Kidney (tissue), 14 donors: Measurements from ENCODE around the gene MAD1L1. TPM values are rescaled to one million over a fixed set of nuclear protein-coding genes. Genes with fewer than 3 reads are reported as not detected.
"Not testable (repeated sequence)": the region's sequence is repeated elsewhere in the genome, so short reads cannot be mapped to it uniquely, and the experiment has no call there.

ENCODE experiments used
- DNase-seq, 5 donors: peaks; one replicate each; pipeline ENCODE4 v3.0.0-alpha.2; 2013 to 2020
- FAIRE-seq: peaks from 2 replicates; lab custom pipeline; 2012; peaks lifted over from hg19 to GRCh38; lab: Jason Lieb, UNC
- H3K27ac ChIP-seq, 2 donors: one replicate each; pipeline ENCODE4 v1.7.0; 2013; ENCODE audit warnings: low read depth in 2 of 2, low read length in 2 of 2, inconsistent platforms in 1 of 2
- H3K27me3 ChIP-seq: one replicate; pipeline ENCODE4 v1.7.1; 2013; ENCODE audit warnings: low read length, inconsistent platforms; ENCODE audit not compliant: control insufficient read depth, insufficient read depth
- H3K36me3 ChIP-seq, 3 donors: one replicate each; pipeline versions ENCODE4 v1.7.0 to v1.7.1; 2013; ENCODE audit warnings: low read length in 3 of 3, control low read depth in 1 of 3, inconsistent platforms in 1 of 3; ENCODE audit not compliant: insufficient read depth in 3 of 3, control insufficient read depth in 2 of 3
- H3K4me1 ChIP-seq, 3 donors: one replicate each; pipeline versions ENCODE4 v1.7.0 to v1.7.1; 2013; ENCODE audit warnings: low read length in 3 of 3, inconsistent platforms in 1 of 3, low read depth in 1 of 3; ENCODE audit not compliant: control insufficient read depth in 2 of 3, insufficient read depth in 2 of 3
- H3K4me3 ChIP-seq, 3 donors: one replicate each; pipeline versions ENCODE4 v1.7.0 to v1.8.1; 2013; ENCODE audit warnings: low read length in 3 of 3, control low read depth in 1 of 3, inconsistent platforms in 1 of 3
- H3K9ac ChIP-seq, 3 donors: one replicate each; pipeline versions ENCODE4 v1.7.0 to v1.7.1; 2013; ENCODE audit warnings: low read length in 3 of 3, control low read depth in 1 of 3, inconsistent platforms in 1 of 3
- H3K9me3 ChIP-seq, 3 donors: one replicate each; pipeline versions ENCODE4 v1.7.0 to v1.7.1; 2013; ENCODE audit warnings: low read length in 3 of 3, control low read depth in 1 of 3, inconsistent platforms in 1 of 3; ENCODE audit not compliant: control insufficient read depth in 2 of 3, insufficient read depth in 1 of 3
- intact Hi-C: fragments of 100-400 bp; cut with DNase I; formaldehyde crosslinking; loops from one replicate; pipeline ENCODE4 v1.11.1; 2022
- polyA plus RNA-seq: library from polyadenylated mRNA; stranded (reverse); fragments of 350-450 nt; fragmentation: Illumina TruSeq; extraction: RNeasy Lipid Tissue Mini Kit (QIAGEN cat#74804); gene quantifications from one replicate; pipeline ENCODE4 v1.2.3, GENCODE V29; 2014; ENCODE audit warnings: low read depth, low replicate concordance; ENCODE audit not compliant: insufficient read depth
- total RNA-seq: library from RNA; stranded (reverse); fragmentation: NEBNext Ultra II Directional; extraction: Animal tissue kit (Norgen Biotek cat#: 25700); gene quantifications from one replicate; pipeline ENCODE4 v1.2.1, GENCODE V29; 2021
- TF ChIP-seq, protein P1 (sequence below): IDR thresholded peaks from 3 replicates; pipeline ENCODE4 v1.5.1; 2012; ENCODE audit warnings: mild to moderate bottlenecking, moderate library complexity, borderline replicate concordance; ENCODE audit not compliant: insufficient read depth; ENCODE audit errors: extremely low read depth
- donor health status: control.
- donor health status: control.
- donor health status: control.
- donor health status: control.
- donor health status: control.
- donor health status: DM: yes; HTN: yes; CAD: no.
- donor health status: Normal renal cell carcinoma (clear cell type).

The MAD1L1 gene
- total and polyA plus RNA-seq, 2 donors from 2014 or later, result 33.2 to 45.2 TPM

DNA sequence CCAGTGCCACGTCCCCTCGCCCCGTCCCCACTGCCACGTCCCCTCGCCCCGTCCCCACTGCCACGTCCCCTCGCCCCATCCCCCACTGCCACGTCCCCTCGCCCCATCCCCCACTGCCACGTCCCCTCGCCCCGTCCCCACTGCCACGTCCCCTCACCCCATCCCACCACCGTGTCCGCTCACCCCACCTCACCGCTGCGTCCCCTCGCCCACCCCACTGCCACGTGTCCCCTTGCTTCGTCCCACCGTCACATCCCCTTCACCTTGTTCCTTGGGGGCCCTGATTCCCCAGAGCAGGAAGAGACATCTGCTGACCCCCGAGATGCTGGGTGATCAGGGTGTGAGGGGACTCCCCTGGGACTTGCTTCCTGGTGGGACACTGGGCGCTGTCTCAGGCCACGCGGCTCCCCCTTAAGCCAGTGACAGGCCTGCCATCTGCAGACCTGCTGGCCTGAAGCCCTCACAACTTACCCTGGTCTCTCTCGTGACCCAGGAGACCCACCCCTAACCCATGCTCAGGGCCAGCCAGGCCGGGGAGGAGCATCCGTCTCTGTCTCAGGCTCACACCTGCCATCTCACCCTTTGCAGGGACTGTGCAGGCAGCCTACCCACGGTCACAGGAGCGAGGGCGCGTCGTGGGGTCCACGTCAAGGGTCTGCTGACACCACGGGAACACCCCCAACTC, 302.2 kb downstream of the MAD1L1 start:
- FAIRE-seq (no peak), DNase-seq (no peak)
- intact Hi-C loops, result no loop called here

DNA sequence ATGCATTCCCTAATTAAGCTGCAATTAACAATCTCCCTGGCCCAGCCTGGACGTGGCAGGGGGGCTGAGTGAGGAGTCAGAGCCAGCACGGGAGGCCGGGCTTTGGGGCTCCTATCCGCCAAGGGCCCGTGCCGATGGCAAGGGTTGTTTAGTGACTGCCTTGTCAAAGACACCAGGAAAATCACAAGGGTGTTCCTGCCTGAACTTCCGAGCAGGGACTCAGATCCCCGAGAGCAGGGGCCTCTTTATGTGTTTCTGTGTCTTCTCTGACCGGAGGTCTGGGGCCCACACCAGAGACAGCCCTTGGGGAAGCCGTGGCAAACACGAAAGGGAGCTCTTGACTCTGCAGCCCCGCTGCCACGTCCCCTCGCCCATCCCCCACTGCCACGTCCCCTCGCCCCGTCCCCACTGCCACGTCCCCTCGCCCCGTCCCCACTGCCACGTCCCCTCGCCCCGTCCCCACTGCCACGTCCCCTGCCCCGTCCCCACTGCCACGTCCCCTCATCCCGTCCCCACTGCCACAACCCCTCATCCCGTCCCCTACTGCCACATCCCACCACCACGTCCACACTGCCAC, 303.3 kb downstream of the MAD1L1 start:
- H3K4me3 ChIP-seq, H3K9ac ChIP-seq, H3K27me3 ChIP-seq, H3K27ac ChIP-seq, H3K9me3 ChIP-seq, DNase-seq, H3K4me1 ChIP-seq, intact Hi-C loops, FAIRE-seq, H3K36me3 ChIP-seq: not testable (repeated sequence)

More for the DNA sequence above, 302.2 kb downstream of the MAD1L1 start:
- Histone ChIP-seq H3K4me3 (no peak overlapping the region), H3K9ac (no peak overlapping the region), H3K9me3 (no peaks in the 10 kb centered on the region), H3K36me3 (no peaks in the 10 kb centered on the region), H3K4me1 (no peaks in the 10 kb centered on the region), H3K27ac (no peak overlapping the region), H3K27me3 (no peaks in the 10 kb centered on the region)
- TF ChIP-seq, protein P1, sequence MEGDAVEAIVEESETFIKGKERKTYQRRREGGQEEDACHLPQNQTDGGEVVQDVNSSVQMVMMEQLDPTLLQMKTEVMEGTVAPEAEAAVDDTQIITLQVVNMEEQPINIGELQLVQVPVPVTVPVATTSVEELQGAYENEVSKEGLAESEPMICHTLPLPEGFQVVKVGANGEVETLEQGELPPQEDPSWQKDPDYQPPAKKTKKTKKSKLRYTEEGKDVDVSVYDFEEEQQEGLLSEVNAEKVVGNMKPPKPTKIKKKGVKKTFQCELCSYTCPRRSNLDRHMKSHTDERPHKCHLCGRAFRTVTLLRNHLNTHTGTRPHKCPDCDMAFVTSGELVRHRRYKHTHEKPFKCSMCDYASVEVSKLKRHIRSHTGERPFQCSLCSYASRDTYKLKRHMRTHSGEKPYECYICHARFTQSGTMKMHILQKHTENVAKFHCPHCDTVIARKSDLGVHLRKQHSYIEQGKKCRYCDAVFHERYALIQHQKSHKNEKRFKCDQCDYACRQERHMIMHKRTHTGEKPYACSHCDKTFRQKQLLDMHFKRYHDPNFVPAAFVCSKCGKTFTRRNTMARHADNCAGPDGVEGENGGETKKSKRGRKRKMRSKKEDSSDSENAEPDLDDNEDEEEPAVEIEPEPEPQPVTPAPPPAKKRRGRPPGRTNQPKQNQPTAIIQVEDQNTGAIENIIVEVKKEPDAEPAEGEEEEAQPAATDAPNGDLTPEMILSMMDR, result no peak

DNA sequence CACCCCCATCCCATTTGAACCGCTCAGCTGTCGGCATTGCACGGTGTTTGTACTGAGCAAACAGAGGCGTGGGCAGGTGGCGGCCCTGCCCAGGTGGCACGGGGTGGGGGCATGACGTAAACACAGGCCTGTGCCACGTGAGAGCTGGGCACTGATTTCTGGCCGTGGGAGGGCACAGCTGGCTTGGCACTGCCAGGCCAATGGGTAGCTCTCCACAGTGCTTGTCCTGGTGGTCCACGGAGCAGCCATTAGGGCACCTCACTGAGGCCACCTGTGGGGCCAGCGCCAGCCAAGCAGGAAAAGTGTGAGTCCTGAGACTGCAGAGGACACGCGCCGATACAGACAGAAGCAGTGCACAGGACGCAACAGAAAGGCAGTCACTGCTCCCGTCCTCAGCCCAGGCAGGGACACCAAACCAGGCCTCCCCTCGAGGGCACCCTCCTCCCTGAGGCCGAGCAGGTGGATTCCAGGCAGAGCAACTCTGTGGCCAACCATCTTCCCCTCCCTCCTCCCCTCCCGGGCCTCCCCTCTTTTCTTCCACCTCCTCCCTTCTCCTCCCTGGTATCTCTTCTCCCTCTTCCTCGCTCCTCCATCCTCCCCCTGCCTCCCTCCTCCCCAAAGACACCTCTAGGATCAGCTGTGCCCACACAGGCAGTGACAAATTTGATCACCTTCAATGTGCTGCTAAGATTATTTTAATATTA, 303.9 kb downstream of the MAD1L1 start:
- intact Hi-C loops, result no loop called here
- Histone ChIP-seq H3K27ac (no peak overlapping the region), H3K9ac (no peak overlapping the region), H3K36me3 (no peaks in the 10 kb centered on the region), H3K4me3 (no peak overlapping the region), H3K27me3 (no peaks in the 10 kb centered on the region), H3K9me3 (no peaks in the 10 kb centered on the region), H3K4me1 (no peaks in the 10 kb centered on the region)
- peak in 1 of 5 donors; percentile 63 for DNase-seq
- no peak for FAIRE-seq
- TF ChIP-seq, protein P1, result no peak
